B cell (primary cell): ENCODE measurements around the gene KICS2. TPM values are rescaled to one million over a fixed set of nuclear protein-coding genes. Genes with fewer than 3 reads are reported as not detected.

Source experiments
- ATAC-seq: fragments of 200-7000 bp; cut with Tn5 transposase; one replicate; pipeline ENCODE4 v1.10.0; 2021; ENCODE audit warnings: low read depth, mild to moderate bottlenecking, moderate number of reproducible peaks, moderate library complexity
- CTCF ChIA-PET: fragments of 350-600 bp; sonication (Branson Sonifier 250); formaldehyde crosslinking; loops from one replicate; lab custom pipeline; 2021; ENCODE audit warnings: antibody characterized with exemption, inconsistent platforms; lab: Charles Lee
- POLR2A ChIA-PET: fragments of 350-600 bp; sonication (Branson Sonifier 250); formaldehyde crosslinking; loops from one replicate; lab custom pipeline; 2021; ENCODE audit warnings: antibody characterized with exemption; lab: Charles Lee
- DNase-seq: peaks from one replicate; pipeline ENCODE4 v3.0.0; 2013
- H2AFZ ChIP-seq: 2 replicates; pipeline ENCODE4 v1.6.1; 2012; ENCODE audit warnings: mild to moderate bottlenecking, low read depth, low read length; ENCODE audit not compliant: insufficient read depth, poor library complexity, severe bottlenecking
- H3K27ac ChIP-seq, 2 donors: 1 replicate in 1 of 2; 2 replicates in 1 of 2; pipeline ENCODE4 v1.5.1; 2012 to 2013; ENCODE audit warnings: low read length in 2 of 2, mild to moderate bottlenecking in 2 of 2, moderate library complexity in 1 of 2
- H3K27me3 ChIP-seq, 4 experiments: fragments of 200-600 bp in 1 of 4; sonication (generic) in 1 of 4; replicated peaks in 1 of 4; 1 replicate in 2 of 4; 2 replicates in 2 of 4; pipeline versions ENCODE4 v1.6.1 to v1.7.0; 2013 to 2016; ENCODE audit warnings: low read length in 3 of 4, mild to moderate bottlenecking in 2 of 4, mixed read lengths in 1 of 4, moderate library complexity in 1 of 4; ENCODE audit not compliant: insufficient read depth in 4 of 4, control insufficient read depth in 3 of 4; ENCODE audit errors: control extremely low read depth in 1 of 4
- H3K36me3 ChIP-seq, 2 experiments: replicated peaks in 1 of 2; 1 replicate in 1 of 2; 2 replicates in 1 of 2; pipeline versions ENCODE4 v1.6.1 to v1.7.1; 2013; ENCODE audit warnings: low read length in 1 of 2; ENCODE audit not compliant: insufficient read depth in 2 of 2, control insufficient read depth in 1 of 2; ENCODE audit errors: control extremely low read depth in 1 of 2, extremely low read depth in 1 of 2
- H3K4me1 ChIP-seq, 2 donors: fragments of 200-600 bp in 1 of 2; sonication (generic) in 1 of 2; 1 replicate in 1 of 2; 2 replicates in 1 of 2; pipeline versions ENCODE4 v1.5.1 to v1.6.1; 2013 to 2017; ENCODE audit warnings: low read length in 2 of 2; ENCODE audit not compliant: control insufficient read depth in 2 of 2, insufficient read depth in 2 of 2
- H3K4me2 ChIP-seq: replicated peaks from 2 replicates; pipeline ENCODE3; 2012; ENCODE audit warnings: mild to moderate bottlenecking, low read depth, low read length; ENCODE audit not compliant: poor library complexity, severe bottlenecking
- H3K4me3 ChIP-seq, 5 experiments: fragments of 200-600 bp in 1 of 5; sonication (generic) in 1 of 5; 1 replicate in 3 of 5; 2 replicates in 2 of 5; pipeline versions ENCODE4 v1.5.1 to v1.7.0; 2011 to 2016; ENCODE audit warnings: low read length in 4 of 5, mild to moderate bottlenecking in 4 of 5, low read depth in 2 of 5, control low read depth in 1 of 5, moderate library complexity in 1 of 5; ENCODE audit not compliant: insufficient read depth in 1 of 5; ENCODE audit errors: control extremely low read depth in 1 of 5, extremely low read depth in 1 of 5
- H3K79me2 ChIP-seq: fragments of 200-600 bp; sonication (generic); one replicate; pipeline ENCODE4 v1.6.0; 2016; ENCODE audit warnings: low read length; ENCODE audit not compliant: control insufficient read depth, insufficient read depth
- H3K9ac ChIP-seq: fragments of 200-600 bp; sonication (generic); 2 replicates; pipeline ENCODE4 v1.6.1; 2017; ENCODE audit warnings: mild to moderate bottlenecking, low read length, moderate library complexity
- H3K9me3 ChIP-seq, 3 donors: one replicate each; pipeline versions ENCODE4 v1.6.1 to v1.7.1; 2013; ENCODE audit warnings: low read length in 2 of 3; ENCODE audit not compliant: control insufficient read depth in 2 of 3, insufficient read depth in 1 of 3; ENCODE audit errors: control extremely low read depth in 1 of 3
- H4K20me1 ChIP-seq: 2 replicates; pipeline ENCODE4 v1.6.0; 2012; ENCODE audit warnings: mild to moderate bottlenecking, low read length; ENCODE audit not compliant: insufficient read depth, control insufficient read depth, poor library complexity, severe bottlenecking
- H3K27ac Mint-ChIP-seq: one replicate; pipeline ENCODE4 v1.8.0; 2021; ENCODE audit warnings: mixed read lengths
- H3K27me3 Mint-ChIP-seq: one replicate; pipeline ENCODE4 v1.8.0; 2021; ENCODE audit warnings: mixed read lengths
- H3K4me1 Mint-ChIP-seq: one replicate; pipeline ENCODE4 v1.8.0; 2021; ENCODE audit warnings: mixed read lengths
- H3K4me3 Mint-ChIP-seq: one replicate; pipeline ENCODE4 v1.8.0; 2021; ENCODE audit warnings: mixed read lengths
- H3K9me3 Mint-ChIP-seq: one replicate; pipeline ENCODE4 v1.8.0; 2022; ENCODE audit warnings: mixed read lengths; ENCODE audit not compliant: insufficient read depth
- CTCF ChIP-seq: fragments of 200-600 bp; IDR thresholded peaks from one replicate; pipeline ENCODE4 v1.8.0; 2022; ENCODE audit warnings: antibody characterized with exemption, mild to moderate bottlenecking
- EZH2 ChIP-seq: IDR thresholded peaks from 2 replicates; pipeline ENCODE4 v1.6.1; 2012; ENCODE audit warnings: borderline replicate concordance, low read depth, mild to moderate bottlenecking, moderate library complexity, low read length; ENCODE audit not compliant: insufficient read depth, poor library complexity, severe bottlenecking
- WGBS: methylation state at CpG from one replicate; pipeline ENCODE4 v1.1.5; 2013; ENCODE audit warnings: missing lambda C conversion rate; ENCODE audit not compliant: insufficient coverage; 5-methylcytosine and 5-hydroxymethylcytosine counted together
- intact Hi-C: fragments of 100-400 bp; cut with micrococcal nuclease; formaldehyde crosslinking; loops from one replicate; pipeline ENCODE4 v1.10.0; 2022
- polyA plus RNA-seq: library from polyadenylated mRNA; depleted of rRNA; stranded (reverse); fragments of >200 nt; gene quantifications from 2 replicates; pipeline ENCODE4 v1.2.3, GENCODE V29; 2012
- total RNA-seq, 2 donors: library from RNA; stranded (reverse); fragments of 120-200 nt in 1 of 2; gene quantifications; 1 replicate in 1 of 2; 2 replicates in 1 of 2; pipeline versions ENCODE4 v1.2.3 to v1.2.4, GENCODE V29; 2013 to 2022

The KICS2 gene
- total and polyA plus RNA-seq, 2 donors (not counting 1 experiment from before 2014, with no cell fraction given) = 16.6 to 21.2 TPM

- Mint-ChIP-seq H3K4me1 (no peaks in the 10 kb centered on the region), H3K27me3 (peaks cover 3% of the 10 kb centered on the region), H3K27ac (no peak overlapping the region), H3K4me3 (no peak overlapping the region), H3K9me3 (no peaks in the 10 kb centered on the region)
- Histone ChIP-seq H3K4me3 (no peak overlapping the region), H3K27ac (no peak overlapping the region), H3K4me2 (no peak overlapping the region), H3K27me3 (no peaks in the 10 kb centered on the region), H4K20me1 (no peaks in the 10 kb centered on the region), H3K79me2 (no peaks in the 10 kb centered on the region), H3K4me1 (no peaks in the 10 kb centered on the region), H3K9me3 (no peaks in the 10 kb centered on the region), H2AFZ (no peak overlapping the region), H3K9ac (no peak overlapping the region), H3K36me3 (no peaks in the 10 kb centered on the region)
- 58% methylated on average over 2 of the region's 4 CpGs for WGBS
- ATAC-seq (no peak), DNase-seq (no peak)
- POLR2A ChIA-PET = no interaction called here
- TF ChIP-seq CTCF = no peak
- no peak for TF ChIP-seq EZH2
- intact Hi-C loops = no loop called here
- CTCF ChIA-PET = interaction anchor here (1.3 to 2.5 kb wide), 6 partner anchors 12 to 429 kb away, joined by 3 to 18 read pairs (median 6); partner anchors contain the start of gene SRGAP1
Measured at GRCh38 chr12:64255249-64255648, 33.2 kb upstream of the KICS2 start.

GRCh38 chr12:64253356-64253755 is 31.3 kb upstream of the KICS2 start:
- no peaks in the 10 kb centered on the region for H3K4me1 Mint-ChIP-seq
- no peak overlapping the region for H3K27ac Mint-ChIP-seq
- POLR2A ChIA-PET = no interaction called here
- no peak overlapping the region for H3K9ac ChIP-seq
- H3K9me3 ChIP-seq = no peaks in the 10 kb centered on the region
- no peak overlapping the region for H3K4me2 ChIP-seq
- no CpG with 5 or more reads among the region's 1 CpG for WGBS
- H3K27me3 Mint-ChIP-seq = peaks cover 10% of the 10 kb centered on the region
- H3K27me3 ChIP-seq = no peaks in the 10 kb centered on the region
- no peaks in the 10 kb centered on the region for H3K9me3 Mint-ChIP-seq
- no peak overlapping the region for H3K4me3 Mint-ChIP-seq
- intact Hi-C loops = no loop called here
- H3K79me2 ChIP-seq = no peaks in the 10 kb centered on the region
- CTCF ChIA-PET = no interaction called here
- DNase-seq = no peak
- no peak overlapping the region for H3K27ac ChIP-seq
- no peak overlapping the region for H3K4me3 ChIP-seq
- no peaks in the 10 kb centered on the region for H4K20me1 ChIP-seq
- H3K36me3 ChIP-seq = no peaks in the 10 kb centered on the region
- H3K4me1 ChIP-seq = no peaks in the 10 kb centered on the region
- ATAC-seq = no peak
- TF ChIP-seq CTCF (no peak), EZH2 (no peak)
- no peak overlapping the region for H2AFZ ChIP-seq
